Trophoblast cell (in vitro differentiated cells and primary cell): ENCODE measurements around the gene UGT2A2.

Experiments
- DNase-seq, 2 donors: peaks; one replicate each; pipeline ENCODE4 v3.0.0-alpha.2; 2016
- H2AFZ ChIP-seq: 2 replicates; pipeline ENCODE4 v1.6.1; 2013; ENCODE audit warnings: low read length, moderate library complexity, mild to moderate bottlenecking; ENCODE audit not compliant: insufficient read depth, poor library complexity
- H2AK5ac ChIP-seq: 2 replicates; pipeline ENCODE4 v1.6.1; 2013; ENCODE audit warnings: mild to moderate bottlenecking, low read length
- H2BK120ac ChIP-seq: 2 replicates; pipeline ENCODE4 v1.6.1; 2013; ENCODE audit warnings: low read length, mild to moderate bottlenecking, moderate library complexity; ENCODE audit not compliant: insufficient read depth, poor library complexity
- H2BK12ac ChIP-seq: 2 replicates; pipeline ENCODE4 v1.6.1; 2013; ENCODE audit warnings: mild to moderate bottlenecking, low read length, moderate library complexity
- H2BK5ac ChIP-seq: 2 replicates; pipeline ENCODE4 v1.6.1; 2013; ENCODE audit warnings: low read length, low read depth, moderate library complexity, mild to moderate bottlenecking; ENCODE audit not compliant: poor library complexity
- H3K14ac ChIP-seq: 2 replicates; pipeline ENCODE4 v1.6.1; 2013; ENCODE audit warnings: mild to moderate bottlenecking, low read length
- H3K18ac ChIP-seq: 2 replicates; pipeline ENCODE4 v1.6.1; 2013; ENCODE audit warnings: mild to moderate bottlenecking, low read length
- H3K23ac ChIP-seq: 2 replicates; pipeline ENCODE4 v1.6.1; 2013; ENCODE audit warnings: low read length
- H3K27ac ChIP-seq: 2 replicates; pipeline ENCODE4 v1.5.1; 2013; ENCODE audit warnings: low read depth, mild to moderate bottlenecking, inconsistent platforms, low read length, moderate library complexity
- H3K27me3 ChIP-seq: 2 replicates; pipeline ENCODE4 v1.6.1; 2013; ENCODE audit warnings: inconsistent platforms, mild to moderate bottlenecking, low read length, moderate library complexity; ENCODE audit not compliant: insufficient read depth
- H3K36me3 ChIP-seq, 2 experiments: 1 replicate in 1 of 2; 2 replicates in 1 of 2; pipeline ENCODE4 v1.6.1; 2013; ENCODE audit warnings: low read length in 2 of 2, mild to moderate bottlenecking in 2 of 2, moderate library complexity in 1 of 2; ENCODE audit not compliant: insufficient read depth in 2 of 2, control insufficient read depth in 1 of 2
- H3K4ac ChIP-seq: 2 replicates; pipeline ENCODE4 v1.6.1; 2013; ENCODE audit warnings: low read depth, mild to moderate bottlenecking, low read length, moderate library complexity
- H3K4me1 ChIP-seq, 2 experiments: 1 replicate in 1 of 2; 2 replicates in 1 of 2; pipeline ENCODE4 v1.6.1; 2013; ENCODE audit warnings: low read length in 2 of 2, mild to moderate bottlenecking in 2 of 2, moderate library complexity in 1 of 2; ENCODE audit not compliant: insufficient read depth in 2 of 2, control insufficient read depth in 1 of 2
- H3K4me2 ChIP-seq: 2 replicates; pipeline ENCODE4 v1.6.1; 2013; ENCODE audit warnings: inconsistent platforms, mild to moderate bottlenecking, low read length, moderate library complexity
- H3K4me3 ChIP-seq: 2 replicates; pipeline ENCODE4 v1.5.1; 2013; ENCODE audit warnings: mild to moderate bottlenecking, low read depth, low read length, inconsistent platforms
- H3K79me1 ChIP-seq: one replicate; pipeline ENCODE4 v1.6.1; 2013; ENCODE audit warnings: low read length
- H3K79me2 ChIP-seq: 2 replicates; pipeline ENCODE4 v1.6.1; 2013; ENCODE audit warnings: low read length, mild to moderate bottlenecking; ENCODE audit not compliant: control insufficient read depth, insufficient read depth, poor library complexity
- H3K9ac ChIP-seq: 2 replicates; pipeline ENCODE4 v1.6.1; 2013; ENCODE audit warnings: mild to moderate bottlenecking, low read length
- H3K9me3 ChIP-seq: 2 replicates; pipeline ENCODE4 v1.6.1; 2013; ENCODE audit warnings: low read depth, mild to moderate bottlenecking, control low read depth, inconsistent platforms, low read length; ENCODE audit not compliant: insufficient read depth
- H4K12ac ChIP-seq: 2 replicates; pipeline ENCODE4 v1.6.1; 2013; ENCODE audit warnings: low read depth, mild to moderate bottlenecking, low read length, moderate library complexity
- H4K8ac ChIP-seq: 2 replicates; pipeline ENCODE4 v1.6.1; 2013; ENCODE audit warnings: low read depth, mild to moderate bottlenecking, low read length, moderate library complexity
- H4K91ac ChIP-seq: one replicate; pipeline ENCODE4 v1.6.1; 2013; ENCODE audit warnings: low read depth, mild to moderate bottlenecking, low read length, moderate library complexity
- WGBS: extraction: QIAGEN DNeasy Blood & Tissue Kit; methylation state at CpG from one replicate; pipeline ENCODE4 v1.1.7; 2013; ENCODE audit warnings: missing lambda C conversion rate; ENCODE audit not compliant: insufficient read length, insufficient coverage; ENCODE audit errors: extremely low coverage; 5-methylcytosine and 5-hydroxymethylcytosine counted together

Gene UGT2A2

DNA sequence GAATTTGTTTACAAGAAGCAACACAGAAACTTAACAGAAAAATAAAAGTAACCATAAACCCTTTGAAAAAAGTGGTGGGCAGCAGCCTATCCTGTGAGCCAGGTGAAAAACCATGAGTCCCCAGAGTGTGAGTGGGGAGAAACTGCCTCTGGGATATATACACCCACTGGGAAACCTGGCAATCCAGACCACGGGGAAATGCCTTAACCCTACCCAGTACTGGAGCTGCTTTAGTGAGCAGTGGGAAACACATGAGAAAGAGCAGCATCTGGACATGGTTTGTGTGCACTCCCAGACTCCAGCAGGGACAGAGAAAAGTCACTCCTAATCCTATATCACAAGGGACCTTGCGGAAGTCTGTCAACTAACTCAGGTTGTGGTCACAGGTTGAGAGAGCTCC is 39.4 kb downstream of the UGT2A2 start:
- H3K79me2 ChIP-seq: no peaks in the 10 kb centered on the region
- no peak overlapping the region for H2AK5ac ChIP-seq
- H3K4ac ChIP-seq: no peak overlapping the region
- no peak overlapping the region for H3K23ac ChIP-seq
- no peak overlapping the region for H3K27ac ChIP-seq
- DNase-seq: no peak
- no peaks in the 10 kb centered on the region for H3K36me3 ChIP-seq
- WGBS: no CpG with 5 or more reads among the region's 2 CpGs
- H3K79me1 ChIP-seq: no peaks in the 10 kb centered on the region
- H3K9me3 ChIP-seq: peaks cover 1% of the 10 kb centered on the region
- H3K18ac ChIP-seq: no peak overlapping the region
- no peak overlapping the region for H2AFZ ChIP-seq
- no peak overlapping the region for H3K14ac ChIP-seq
- H4K91ac ChIP-seq: no peak overlapping the region
- H3K4me1 ChIP-seq: no peaks in the 10 kb centered on the region
- H4K8ac ChIP-seq: no peak overlapping the region
- no peak overlapping the region for H2BK12ac ChIP-seq
- H4K12ac ChIP-seq: no peak overlapping the region
- no peaks in the 10 kb centered on the region for H3K27me3 ChIP-seq
- H3K9ac ChIP-seq: no peak overlapping the region
- no peak overlapping the region for H3K4me2 ChIP-seq
- H3K4me3 ChIP-seq: no peak overlapping the region
- H2BK5ac ChIP-seq: no peak overlapping the region
- no peak overlapping the region for H2BK120ac ChIP-seq

DNA sequence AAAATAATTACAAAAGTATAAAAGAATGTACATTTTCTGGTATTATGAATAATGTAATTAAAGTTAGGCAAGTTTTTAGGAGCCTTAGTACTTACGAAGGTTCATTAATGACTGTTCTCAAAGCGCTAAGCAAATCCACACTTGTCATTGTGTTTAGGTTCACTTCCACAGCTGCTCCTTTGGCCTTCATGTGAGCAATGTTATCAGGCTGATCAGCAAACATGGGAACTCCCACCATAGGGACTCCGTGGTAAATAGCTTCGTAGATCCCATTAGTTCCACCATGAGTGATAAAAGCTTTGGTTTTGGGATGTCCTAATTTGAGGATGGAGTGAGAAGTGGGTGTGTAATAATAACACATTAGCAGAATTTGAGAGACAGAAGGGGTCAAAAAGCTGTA is 45.1 kb downstream of the UGT2A2 start:
- Histone ChIP-seq H3K23ac (no peak overlapping the region), H3K79me2 (no peaks in the 10 kb centered on the region), H3K4me1 (no peaks in the 10 kb centered on the region), H3K27ac (no peak overlapping the region), H3K4me3 (no peak overlapping the region), H4K12ac (no peak overlapping the region), H3K18ac (no peak overlapping the region), H3K9me3 (no peaks in the 10 kb centered on the region), H2BK5ac (no peak overlapping the region), H2AFZ (no peak overlapping the region), H3K4me2 (no peak overlapping the region), H3K27me3 (no peaks in the 10 kb centered on the region), H3K4ac (no peak overlapping the region), H2AK5ac (no peak overlapping the region), H4K91ac (no peak overlapping the region), H3K79me1 (no peaks in the 10 kb centered on the region), H2BK12ac (no peak overlapping the region), H4K8ac (no peak overlapping the region), H3K14ac (no peak overlapping the region), H2BK120ac (no peak overlapping the region), H3K9ac (no peak overlapping the region), H3K36me3 (no peaks in the 10 kb centered on the region)
- WGBS: no CpG with 5 or more reads among the region's 4 CpGs
- no peak for DNase-seq

DNA sequence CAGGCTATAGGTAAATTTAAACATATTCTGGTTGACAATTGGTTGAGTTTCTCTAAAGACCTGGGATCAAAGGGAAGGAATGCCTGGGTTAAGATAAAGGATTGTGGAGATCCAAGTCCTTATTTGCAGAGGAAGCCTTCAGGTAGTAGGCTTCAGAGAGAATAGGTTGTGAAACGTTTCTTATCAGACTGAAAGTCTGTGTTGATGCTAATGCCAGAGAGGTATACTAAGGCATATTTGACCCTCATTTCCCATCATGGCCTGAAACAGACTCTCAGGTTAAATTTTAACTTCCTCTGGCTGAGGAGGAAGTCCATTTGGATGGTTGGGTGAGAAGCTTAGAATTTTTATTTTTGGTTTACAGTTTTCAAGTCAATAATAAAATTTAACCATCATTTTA is 48.1 kb downstream of the UGT2A2 start:
- Histone ChIP-seq H2BK5ac (no peak overlapping the region), H2AFZ (no peak overlapping the region), H3K9me3 (no peaks in the 10 kb centered on the region), H3K79me2 (no peaks in the 10 kb centered on the region), H2AK5ac (no peak overlapping the region), H3K36me3 (no peaks in the 10 kb centered on the region), H4K12ac (no peak overlapping the region), H3K4me3 (no peak overlapping the region), H3K4ac (no peak overlapping the region), H3K27ac (no peak overlapping the region), H4K8ac (no peak overlapping the region), H3K4me1 (no peaks in the 10 kb centered on the region), H3K18ac (no peak overlapping the region), H3K9ac (no peak overlapping the region), H2BK120ac (no peak overlapping the region), H2BK12ac (no peak overlapping the region), H3K14ac (no peak overlapping the region), H3K23ac (no peak overlapping the region), H3K4me2 (no peak overlapping the region), H4K91ac (no peak overlapping the region), H3K79me1 (no peaks in the 10 kb centered on the region), H3K27me3 (no peaks in the 10 kb centered on the region)
- no peak for DNase-seq
- whole genome bisulfite sequencing: no CpG with 5 or more reads among the region's 1 CpG

DNA sequence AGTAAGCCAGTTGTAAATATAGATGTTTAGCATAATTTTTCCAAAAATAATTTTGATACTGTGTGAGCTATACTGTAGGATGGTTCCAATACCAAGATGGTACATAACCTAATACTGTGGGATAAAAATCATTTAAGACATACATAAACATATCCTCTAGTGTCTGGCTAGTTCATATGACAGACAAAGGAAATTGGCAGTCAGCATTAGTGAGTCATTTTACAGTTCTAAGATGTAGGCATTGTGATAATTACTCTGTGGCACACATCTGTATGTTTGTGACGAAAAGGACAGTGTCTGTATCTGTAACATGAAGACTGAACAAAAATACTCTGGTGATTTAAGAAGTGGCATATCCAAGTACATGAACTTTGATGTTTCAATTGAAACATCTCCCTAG is 49.6 kb downstream of the UGT2A2 start:
- Histone ChIP-seq H2BK120ac (no peak overlapping the region), H4K8ac (no peak overlapping the region), H3K9me3 (no peaks in the 10 kb centered on the region), H3K4me3 (no peak overlapping the region), H2AFZ (no peak overlapping the region), H3K79me1 (no peaks in the 10 kb centered on the region), H3K79me2 (no peaks in the 10 kb centered on the region), H3K9ac (no peak overlapping the region), H3K4me1 (no peaks in the 10 kb centered on the region), H2BK12ac (no peak overlapping the region), H2AK5ac (no peak overlapping the region), H3K4ac (no peak overlapping the region), H3K14ac (no peak overlapping the region), H3K27me3 (no peaks in the 10 kb centered on the region), H4K12ac (no peak overlapping the region), H3K4me2 (no peak overlapping the region), H3K36me3 (no peaks in the 10 kb centered on the region), H3K18ac (no peak overlapping the region), H4K91ac (no peak overlapping the region), H3K23ac (no peak overlapping the region), H3K27ac (no peak overlapping the region), H2BK5ac (no peak overlapping the region)
- no CpG with 5 or more reads among the region's 1 CpG for WGBS
- no peak for DNase-seq
